Measurements from ENCODE around the gene FNIP1.
"Not testable (repeated sequence)": the region's sequence is repeated elsewhere in the genome, so short reads cannot be mapped to it uniquely, and the experiment has no call there.

FNIP1 gene

GRCh38 chr5:131796793-131797693, at the start of gene FNIP1:
FNIP1 (minus strand) TSS chr5:131797017; CDS start chr5:131796921, 96 bp downstream.
- peak within 1 kb of the TSS; percentile 90 for H3K4me3 ChIP-seq (ENCODE audit: low read length)
- H3K9me3 ChIP-seq (ENCODE audit: control insufficient read depth, low read length): no peaks in the 10 kb centered on the region
- H3K4me1 ChIP-seq (ENCODE audit: control insufficient read depth, insufficient read depth, low read length): peaks cover 25% of the 10 kb centered on the region
- H3K27me3 ChIP-seq (replicated peaks; ENCODE audit: control insufficient read depth, insufficient read depth, low read length): no peaks in the 10 kb centered on the region
- peak within 1 kb of the TSS; percentile 99 for H3K9ac ChIP-seq (ENCODE audit: low read length)
- DNase-seq (ENCODE audit: low read depth): peak; percentile 99
- H3K36me3 ChIP-seq (ENCODE audit: control insufficient read depth, insufficient read depth, low read length, severe bottlenecking): peaks cover 5% of the 10 kb centered on the region

- Histone ChIP-seq H3K9me3 (ENCODE audit: control insufficient read depth, low read length) (peaks cover 44% of the 10 kb centered on the region), H3K27me3 (replicated peaks; ENCODE audit: control insufficient read depth, insufficient read depth, low read length) (no peaks in the 10 kb centered on the region), H3K4me1 (ENCODE audit: control insufficient read depth, insufficient read depth, low read length) (no peaks in the 10 kb centered on the region), H3K36me3 (ENCODE audit: control insufficient read depth, insufficient read depth, low read length, severe bottlenecking) (no peaks in the 10 kb centered on the region), H3K9ac (ENCODE audit: low read length) (no peak overlapping the region), H3K4me3 (ENCODE audit: low read length) (no peak overlapping the region)
- no peak for DNase-seq (ENCODE audit: low read depth)
These were observed 49.7 kb upstream of the FNIP1 start for GRCh38 chr5:131846536-131846935.

GRCh38 chr5:131845828-131846227, 49.0 kb upstream of the FNIP1 start:
- Histone ChIP-seq H3K4me3 (ENCODE audit: low read length) (no peak overlapping the region), H3K27me3 (replicated peaks; ENCODE audit: control insufficient read depth, insufficient read depth, low read length) (no peaks in the 10 kb centered on the region), H3K9me3 (ENCODE audit: control insufficient read depth, low read length) (peaks cover 44% of the 10 kb centered on the region), H3K9ac (ENCODE audit: low read length) (no peak overlapping the region), H3K36me3 (ENCODE audit: control insufficient read depth, insufficient read depth, low read length, severe bottlenecking) (no peaks in the 10 kb centered on the region), H3K4me1 (ENCODE audit: control insufficient read depth, insufficient read depth, low read length) (no peaks in the 10 kb centered on the region)
- DNase-seq (ENCODE audit: low read depth): no peak

- not testable (repeated sequence) for H3K4me1 ChIP-seq (ENCODE audit: control insufficient read depth, insufficient read depth, low read length); DNase-seq (ENCODE audit: low read depth); H3K36me3 ChIP-seq (ENCODE audit: control insufficient read depth, insufficient read depth, low read length, severe bottlenecking); H3K27me3 ChIP-seq (replicated peaks; ENCODE audit: control insufficient read depth, insufficient read depth, low read length); H3K4me3 ChIP-seq (ENCODE audit: low read length); H3K9ac ChIP-seq (ENCODE audit: low read length)
- H3K9me3 ChIP-seq (ENCODE audit: control insufficient read depth, low read length): peaks cover 46% of the 10 kb centered on the region
These were observed 46.2 kb upstream of the FNIP1 start for GRCh38 chr5:131842971-131843370.

GRCh38 chr5:131832702-131833101, 35.9 kb upstream of the FNIP1 start:
- not testable (repeated sequence) for H3K9me3 ChIP-seq (ENCODE audit: control insufficient read depth, low read length); H3K36me3 ChIP-seq (ENCODE audit: control insufficient read depth, insufficient read depth, low read length, severe bottlenecking); DNase-seq (ENCODE audit: low read depth); H3K4me3 ChIP-seq (ENCODE audit: low read length); H3K4me1 ChIP-seq (ENCODE audit: control insufficient read depth, insufficient read depth, low read length); H3K27me3 ChIP-seq (replicated peaks; ENCODE audit: control insufficient read depth, insufficient read depth, low read length); H3K9ac ChIP-seq (ENCODE audit: low read length)

GRCh38 chr5:131825404-131826013, 28.7 kb upstream of the FNIP1 start:
- H3K27me3 ChIP-seq (replicated peaks; ENCODE audit: control insufficient read depth, insufficient read depth, low read length): no peaks in the 10 kb centered on the region
- H3K4me3 ChIP-seq (ENCODE audit: low read length): no peak overlapping the region
- H3K4me1 ChIP-seq (ENCODE audit: control insufficient read depth, insufficient read depth, low read length): no peaks in the 10 kb centered on the region
- H3K9me3 ChIP-seq (ENCODE audit: control insufficient read depth, low read length): peaks cover 14% of the 10 kb centered on the region
- DNase-seq (ENCODE audit: low read depth): no peak
- no peaks in the 10 kb centered on the region for H3K36me3 ChIP-seq (ENCODE audit: control insufficient read depth, insufficient read depth, low read length, severe bottlenecking)
- no peak overlapping the region for H3K9ac ChIP-seq (ENCODE audit: low read length)

GRCh38 chr5:131824631-131825030, 27.8 kb upstream of the FNIP1 start:
- no peak for DNase-seq (ENCODE audit: low read depth)
- peaks cover 14% of the 10 kb centered on the region for H3K9me3 ChIP-seq (ENCODE audit: control insufficient read depth, low read length)

GRCh38 chr5:131821221-131821620, 24.4 kb upstream of the FNIP1 start:
- Histone ChIP-seq H3K4me1 (ENCODE audit: control insufficient read depth, insufficient read depth, low read length) (no peaks in the 10 kb centered on the region), H3K9me3 (ENCODE audit: control insufficient read depth, low read length) (peaks cover 9% of the 10 kb centered on the region), H3K36me3 (ENCODE audit: control insufficient read depth, insufficient read depth, low read length, severe bottlenecking) (no peaks in the 10 kb centered on the region), H3K4me3 (ENCODE audit: low read length) (no peak overlapping the region), H3K9ac (ENCODE audit: low read length) (no peak overlapping the region), H3K27me3 (replicated peaks; ENCODE audit: control insufficient read depth, insufficient read depth, low read length) (no peaks in the 10 kb centered on the region)
- peak; percentile 43 for DNase-seq (ENCODE audit: low read depth)

More at GRCh38 chr5:131824631-131825030, 27.8 kb upstream of the FNIP1 start:
- Histone ChIP-seq H3K36me3 (ENCODE audit: control insufficient read depth, insufficient read depth, low read length, severe bottlenecking) (no peaks in the 10 kb centered on the region), H3K27me3 (replicated peaks; ENCODE audit: control insufficient read depth, insufficient read depth, low read length) (no peaks in the 10 kb centered on the region), H3K4me3 (ENCODE audit: low read length) (no peak overlapping the region), H3K9ac (ENCODE audit: low read length) (no peak overlapping the region), H3K4me1 (ENCODE audit: control insufficient read depth, insufficient read depth, low read length) (no peaks in the 10 kb centered on the region)

GRCh38 chr5:131818001-131818724, 21.3 kb upstream of the FNIP1 start:
- H3K27me3 ChIP-seq (replicated peaks; ENCODE audit: control insufficient read depth, insufficient read depth, low read length): no peaks in the 10 kb centered on the region
- no peak for DNase-seq (ENCODE audit: low read depth)
- no peak overlapping the region for H3K4me3 ChIP-seq (ENCODE audit: low read length)
- no peaks in the 10 kb centered on the region for H3K9me3 ChIP-seq (ENCODE audit: control insufficient read depth, low read length)
- no peak overlapping the region for H3K9ac ChIP-seq (ENCODE audit: low read length)
- no peaks in the 10 kb centered on the region for H3K4me1 ChIP-seq (ENCODE audit: control insufficient read depth, insufficient read depth, low read length)
- H3K36me3 ChIP-seq (ENCODE audit: control insufficient read depth, insufficient read depth, low read length, severe bottlenecking): no peaks in the 10 kb centered on the region

- no peak overlapping the region for H3K4me3 ChIP-seq (ENCODE audit: low read length)
- H3K36me3 ChIP-seq (ENCODE audit: control insufficient read depth, insufficient read depth, low read length, severe bottlenecking): no peaks in the 10 kb centered on the region
- no peak overlapping the region for H3K9ac ChIP-seq (ENCODE audit: low read length)
- DNase-seq (ENCODE audit: low read depth): peak; percentile 40
- no peaks in the 10 kb centered on the region for H3K27me3 ChIP-seq (replicated peaks; ENCODE audit: control insufficient read depth, insufficient read depth, low read length)
- peaks cover 4% of the 10 kb centered on the region for H3K4me1 ChIP-seq (ENCODE audit: control insufficient read depth, insufficient read depth, low read length)
- H3K9me3 ChIP-seq (ENCODE audit: control insufficient read depth, low read length): no peaks in the 10 kb centered on the region
These were observed 18.2 kb upstream of the FNIP1 start for GRCh38 chr5:131814990-131815389.

Data from adipocyte (in vitro differentiated cells).